Measurements from ENCODE around the gene P3H2.

Gene P3H2

GRCh38 chr3:190120269-190121060 is at the start of gene P3H2:
Gene P3H2 (minus strand): TSS chr3:190120897. CDS start chr3:190120731, 166 bp downstream.
- H3K4me3 ChIP-seq (ENCODE audit: low read depth, low read length), result peak within 1 kb of the TSS; percentile 78
- H3K27ac ChIP-seq (ENCODE audit: extremely low read depth, low read depth, low read length), result peak within 1 kb of the TSS; percentile 83
- ChIA-PET CTCF (interaction anchor here (0.7 to 1.3 kb wide), 9 partner anchors 8 to 153 kb away, joined by 3 to 4 read pairs (median 3); no protein-coding TSS in a partner anchor), POLR2A (interaction anchor here (0.9 to 1.6 kb wide), 8 partner anchors 10 to 201 kb away, joined by 3 to 6 read pairs (median 4); partner anchors contain the start of gene CLDN1)
- peaks cover 3% of the 10 kb centered on the region; the same call in 1 of the 2 replicates for H3K4me1 ChIP-seq (ENCODE audit: control insufficient read depth, insufficient read depth, low read length)
- no peaks in the 10 kb centered on the region for H3K9me3 ChIP-seq (ENCODE audit: control insufficient read depth, insufficient read depth, low read depth, low read length)
- no peaks in the 10 kb centered on the region for H3K36me3 ChIP-seq (ENCODE audit: control insufficient read depth in 2 of 2, insufficient read depth in 1 of 2, low read length in 2 of 2)
- no peak for TF ChIP-seq ZNF133 (tag by site-specific recombination; IDR thresholded peaks at IDR 0.05)
- TF ChIP-seq ZSCAN30 (tag by site-specific recombination; IDR thresholded peaks at IDR 0.05), result peak; percentile 62; the same call in 1 of the 2 replicates
- TF ChIP-seq ZBTB20 (tag by site-specific recombination; IDR thresholded peaks at IDR 0.05), result peak; percentile 90
- no peak for TF ChIP-seq INSM2 (tag by site-specific recombination; IDR thresholded peaks at IDR 0.05)
- no peak for TF ChIP-seq ZNF223 (tag by site-specific recombination; IDR thresholded peaks at IDR 0.05)
- TF ChIP-seq SCRT2 (tag by site-specific recombination; IDR thresholded peaks at IDR 0.05), result no peak
- TF ChIP-seq ZNF555 (tag by site-specific recombination; conservative IDR thresholded peaks at IDR 0.05), result no peak
- 0 out of 2 replicates have a peak, but pooled peaks have one; percentile 45 for TF ChIP-seq KLF17 (tag by site-specific recombination; IDR thresholded peaks at IDR 0.05)
- TF ChIP-seq ZNF214 (tag by site-specific recombination; IDR thresholded peaks at IDR 0.05; ENCODE audit: borderline replicate concordance), result no peak
- TF ChIP-seq ZNF2 (tag by site-specific recombination; IDR thresholded peaks at IDR 0.05), result peak; percentile 26; the same call in 1 of the 2 replicates
- no peak for TF ChIP-seq ZNF521 (tag by site-specific recombination; IDR thresholded peaks at IDR 0.05)
- peak; percentile 86 for TF ChIP-seq GLIS1 (tag by site-specific recombination; IDR thresholded peaks at IDR 0.05)
- no peak for TF ChIP-seq ZNF548 (tag by site-specific recombination; IDR thresholded peaks at IDR 0.05)
- peak; percentile 28; the same call in 1 of the 2 replicates for TF ChIP-seq KLF16 (tag by site-specific recombination; IDR thresholded peaks at IDR 0.05)
- TF ChIP-seq ZNF335 (tag by site-specific recombination; conservative IDR thresholded peaks at IDR 0.05), result peak; percentile 54
- TF ChIP-seq ZBTB6 (tag by site-specific recombination; IDR thresholded peaks at IDR 0.05), result peak; percentile 85
- no peak for TF ChIP-seq ZNF239 (tag by site-specific recombination; IDR thresholded peaks at IDR 0.05)
- TF ChIP-seq ZNF140 (tag by site-specific recombination; IDR thresholded peaks at IDR 0.05), result no peak
- TF ChIP-seq ZBTB21 (tag by site-specific recombination; IDR thresholded peaks at IDR 0.05), result no peak
- 0 out of 2 replicates have a peak, but pooled peaks have one; percentile 62 for TF ChIP-seq ZBTB7A (tag by site-specific recombination; IDR thresholded peaks at IDR 0.05; ENCODE audit: low read depth)
- peak; percentile 19 for TF ChIP-seq SP2 (tag by site-specific recombination; IDR thresholded peaks at IDR 0.05)
- TF ChIP-seq AEBP2 (tag by site-specific recombination; IDR thresholded peaks at IDR 0.05; ENCODE audit: borderline replicate concordance), result no peak
- TF ChIP-seq ELK4 (IDR thresholded peaks at IDR 0.05; ENCODE audit: borderline replicate concordance, low read depth, low read length), result no peak
- TF ChIP-seq ZNF701 (tag by site-specific recombination; IDR thresholded peaks at IDR 0.05), result no peak
- no peak for TF ChIP-seq MEIS1 (CRISPR knock-in tag; IDR thresholded peaks at IDR 0.05; ENCODE audit: borderline replicate concordance)
- no peak for TF ChIP-seq ZNF510 (tag by site-specific recombination; IDR thresholded peaks at IDR 0.05; ENCODE audit: insufficient replicate concordance)
- peak; percentile 98 for TF ChIP-seq ZNF610 (tag by site-specific recombination; IDR thresholded peaks at IDR 0.05; ENCODE audit: borderline replicate concordance)
- TF ChIP-seq ZNF664 (tag by site-specific recombination; IDR thresholded peaks at IDR 0.05), result no peak
- peak; percentile 23 for TF ChIP-seq ZNF398 (tag by site-specific recombination; IDR thresholded peaks at IDR 0.05)
- TF ChIP-seq ZBTB8A (tag by site-specific recombination; IDR thresholded peaks at IDR 0.05), result peak; percentile 71
